ENCODE measurements around the gene LARP4B. TPM values are rescaled to one million over a fixed set of nuclear protein-coding genes. Genes with fewer than 3 reads are reported as not detected.

The LARP4B gene
- polyA plus RNA-seq, 2 of the 4 experiments (the other 2 are of a cell fraction) = 25.5 to 54.2 TPM

GRCh38 chr10:776772-777171 lies 154.7 kb downstream of the LARP4B start:
- H3K4me1 ChIP-seq = peaks cover 10% of the 10 kb centered on the region
- no peaks in the 10 kb centered on the region for H3K9me3 ChIP-seq
- no peak for FAIRE-seq
- H3K27ac ChIP-seq = no peak overlapping the region
- no peak for DNase-seq (ENCODE audit: low read depth in 1 of 2, low spot score in 1 of 2)
- ATAC-seq = no peak
- H3K4me2 ChIP-seq = no peak overlapping the region
- H3K4me3 ChIP-seq = no peak overlapping the region
- CTCF ChIA-PET = interaction anchor here (1.6 to 1.9 kb wide), 2 partner anchors 13 to 266 kb away, joined by 3 to 8 read pairs; no protein-coding TSS in a partner anchor
- POLR2A ChIA-PET = no interaction called here
- TF ChIP-seq JUNB (IDR thresholded peaks at IDR 0.05) (no peak), PBX3 (IDR thresholded peaks at IDR 0.05) (no peak), KDM5A (IDR thresholded peaks at IDR 0.05) (no peak), EP300 (IDR thresholded peaks at IDR 0.05) (no peak), CEBPB (IDR thresholded peaks at IDR 0.05) (no peak), JUN (IDR thresholded peaks at IDR 0.05) (no peak), HOXB5 (CRISPR knock-in tag; IDR thresholded peaks at IDR 0.05) (no peak), ELK1 (IDR thresholded peaks at IDR 0.05; ENCODE audit: low read depth, low read length) (no peak), HMGXB4 (CRISPR knock-in tag; IDR thresholded peaks at IDR 0.05; ENCODE audit: borderline replicate concordance) (no peak), RAD21 (conservative IDR thresholded peaks at IDR 0.05 in 1 of 2, IDR thresholded peaks at IDR 0.05 in 1 of 2) (no peak), KDM1A (IDR thresholded peaks at IDR 0.05; ENCODE audit: low read depth) (no peak), RNF2 (IDR thresholded peaks at IDR 0.05; ENCODE audit: borderline replicate concordance, low read depth) (no peak), NFE2L2 (conservative IDR thresholded peaks at IDR 0.05; ENCODE audit: low read length) (no peak), USF2 (IDR thresholded peaks at IDR 0.05) (no peak), BHLHE40 (IDR thresholded peaks at IDR 0.05; ENCODE audit: low read depth, low read length) (no peak)
- 78% methylated on average over 15 of the region's 17 CpGs for WGBS (ENCODE audit: missing lambda C conversion rate)

GRCh38 chr10:775245-776075 lies 156.0 kb downstream of the LARP4B start:
- Histone ChIP-seq H3K4me3 (no peak overlapping the region), H3K9me3 (no peaks in the 10 kb centered on the region), H3K4me1 (peaks cover 10% of the 10 kb centered on the region), H3K27ac (peak overlapping the region in 1 of 2 experiments; percentile 51; a peak in 2 of 6 replicates), H3K4me2 (peak overlapping the region; percentile 54)
- TF ChIP-seq HES2 (IDR thresholded peaks at IDR 0.05) (no peak), FOSL2 (IDR thresholded peaks at IDR 0.05) (no peak), FOSL2 (CRISPR knock-in tag; IDR thresholded peaks at IDR 0.05) (0 out of 2 replicates have a peak, but pooled peaks have one; percentile 32)
- ATAC-seq (peak; percentile 65 to 80), FAIRE-seq (no peak), DNase-seq (ENCODE audit: low read depth in 1 of 2, low spot score in 1 of 2) (no peak)
- 68% methylated on average over 27 of the region's 38 CpGs for WGBS (ENCODE audit: missing lambda C conversion rate)
- CTCF ChIA-PET = interaction anchor here (1.5 to 1.9 kb wide), 3 partner anchors 13 to 265 kb away, joined by 3 to 8 read pairs (median 4); no protein-coding TSS in a partner anchor
- POLR2A ChIA-PET = no interaction called here

Data from A549 (cell line).